AG09319 (cell line): ENCODE data around the gene WNT9B.

ENCODE experiments used
- DNase-seq: peaks from one replicate; pipeline ENCODE4 v3.0.0-alpha.2; 2010; ENCODE audit warnings: low read depth; ENCODE audit errors: extremely low read depth
- TF ChIP-seq, protein P1 (sequence below): IDR thresholded peaks from 2 replicates; pipeline ENCODE4 v1.5.1; 2011; ENCODE audit warnings: low read depth, mild to moderate bottlenecking, inconsistent platforms, low read length, moderate library complexity

The WNT9B gene

DNA sequence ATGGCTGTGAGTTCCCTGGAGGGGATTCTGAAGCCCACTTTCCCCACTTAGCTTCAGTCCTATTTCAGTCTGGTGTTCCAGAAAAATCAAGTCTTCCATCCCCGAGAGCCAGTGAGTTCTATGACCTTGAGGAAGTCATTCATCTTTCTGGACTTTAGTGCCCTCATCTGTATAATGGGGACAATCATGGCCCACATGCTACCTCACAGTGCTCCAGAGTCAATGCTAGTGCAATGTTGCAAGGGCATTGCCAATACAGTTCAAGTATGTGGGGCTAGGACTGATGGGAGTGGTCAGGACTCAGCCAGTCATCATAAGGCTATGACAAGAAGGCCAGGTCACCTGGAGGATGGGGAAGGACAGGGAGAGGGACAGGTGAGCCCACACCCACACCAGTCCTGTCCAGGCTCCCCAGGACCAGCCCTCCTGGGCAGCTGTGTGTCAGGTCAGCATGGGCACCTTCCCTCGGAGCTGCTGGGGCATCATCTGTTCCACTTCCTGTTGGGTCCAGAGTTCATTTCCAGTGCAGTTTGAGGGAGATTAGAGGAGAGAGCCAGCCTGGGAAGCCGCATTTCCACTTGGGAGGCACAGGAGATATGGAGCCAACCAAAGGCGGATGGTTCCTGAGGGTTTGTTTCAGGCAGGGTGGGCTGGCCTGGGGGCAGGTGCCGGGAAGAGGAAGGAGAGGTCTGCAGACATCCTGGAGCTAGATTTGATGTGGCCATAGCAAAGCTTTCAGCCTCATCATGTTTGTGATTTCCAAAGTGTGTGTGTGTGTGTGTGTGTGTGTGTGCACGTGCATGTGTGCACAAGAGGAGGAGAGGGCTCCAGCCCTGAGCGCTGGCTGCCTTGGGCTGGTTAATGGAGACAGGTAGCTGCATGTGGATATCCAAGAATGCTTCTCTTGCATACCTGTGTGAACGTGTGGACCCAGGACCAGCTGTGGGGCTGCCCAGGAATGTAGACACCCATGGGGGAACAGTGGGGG is 3.9 kb upstream of the WNT9B start:
- TF ChIP-seq, protein P1, sequence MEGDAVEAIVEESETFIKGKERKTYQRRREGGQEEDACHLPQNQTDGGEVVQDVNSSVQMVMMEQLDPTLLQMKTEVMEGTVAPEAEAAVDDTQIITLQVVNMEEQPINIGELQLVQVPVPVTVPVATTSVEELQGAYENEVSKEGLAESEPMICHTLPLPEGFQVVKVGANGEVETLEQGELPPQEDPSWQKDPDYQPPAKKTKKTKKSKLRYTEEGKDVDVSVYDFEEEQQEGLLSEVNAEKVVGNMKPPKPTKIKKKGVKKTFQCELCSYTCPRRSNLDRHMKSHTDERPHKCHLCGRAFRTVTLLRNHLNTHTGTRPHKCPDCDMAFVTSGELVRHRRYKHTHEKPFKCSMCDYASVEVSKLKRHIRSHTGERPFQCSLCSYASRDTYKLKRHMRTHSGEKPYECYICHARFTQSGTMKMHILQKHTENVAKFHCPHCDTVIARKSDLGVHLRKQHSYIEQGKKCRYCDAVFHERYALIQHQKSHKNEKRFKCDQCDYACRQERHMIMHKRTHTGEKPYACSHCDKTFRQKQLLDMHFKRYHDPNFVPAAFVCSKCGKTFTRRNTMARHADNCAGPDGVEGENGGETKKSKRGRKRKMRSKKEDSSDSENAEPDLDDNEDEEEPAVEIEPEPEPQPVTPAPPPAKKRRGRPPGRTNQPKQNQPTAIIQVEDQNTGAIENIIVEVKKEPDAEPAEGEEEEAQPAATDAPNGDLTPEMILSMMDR: no peak
- no peak for DNase-seq

DNA sequence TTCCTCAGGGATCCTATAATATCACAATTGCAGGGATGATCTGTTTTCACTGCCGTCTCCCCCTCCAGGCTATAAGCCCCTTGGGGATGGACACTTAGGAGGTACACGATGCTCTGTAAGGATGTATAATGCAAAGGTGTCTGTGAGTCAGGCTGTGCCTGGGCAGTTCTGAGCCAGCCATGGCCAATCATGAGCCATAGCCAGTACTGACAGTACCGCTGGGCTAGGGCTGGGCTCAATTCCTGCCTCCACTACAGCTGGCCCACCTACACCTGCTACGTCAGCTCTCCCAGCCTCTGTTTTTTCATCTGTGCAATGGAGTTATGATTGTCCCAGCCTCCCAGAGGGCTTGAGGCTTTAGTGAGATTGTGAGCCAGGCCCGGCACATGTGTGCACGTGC is 2.8 kb upstream of the WNT9B start:
- DNase-seq: no peak
- TF ChIP-seq, protein P1: no peak

DNA sequence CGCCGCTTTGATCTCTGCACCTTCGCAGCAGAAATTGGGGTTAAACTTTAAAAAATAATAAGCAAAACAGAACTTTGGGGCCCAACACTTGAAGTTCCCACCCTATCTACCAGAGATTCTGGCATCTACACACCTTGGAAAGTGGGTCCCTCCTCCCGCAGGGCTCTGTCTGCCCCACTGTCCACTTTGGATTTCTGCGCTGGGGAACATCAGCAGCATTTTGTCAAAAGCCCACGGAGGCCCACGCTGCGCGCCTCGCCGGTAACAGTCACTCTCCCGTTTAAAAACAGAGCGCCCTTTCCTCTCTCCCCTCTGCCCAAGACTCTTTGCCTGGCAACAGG is 725 bp upstream of the WNT9B start:
- DNase-seq: no peak
- TF ChIP-seq, protein P1: no peak

DNA sequence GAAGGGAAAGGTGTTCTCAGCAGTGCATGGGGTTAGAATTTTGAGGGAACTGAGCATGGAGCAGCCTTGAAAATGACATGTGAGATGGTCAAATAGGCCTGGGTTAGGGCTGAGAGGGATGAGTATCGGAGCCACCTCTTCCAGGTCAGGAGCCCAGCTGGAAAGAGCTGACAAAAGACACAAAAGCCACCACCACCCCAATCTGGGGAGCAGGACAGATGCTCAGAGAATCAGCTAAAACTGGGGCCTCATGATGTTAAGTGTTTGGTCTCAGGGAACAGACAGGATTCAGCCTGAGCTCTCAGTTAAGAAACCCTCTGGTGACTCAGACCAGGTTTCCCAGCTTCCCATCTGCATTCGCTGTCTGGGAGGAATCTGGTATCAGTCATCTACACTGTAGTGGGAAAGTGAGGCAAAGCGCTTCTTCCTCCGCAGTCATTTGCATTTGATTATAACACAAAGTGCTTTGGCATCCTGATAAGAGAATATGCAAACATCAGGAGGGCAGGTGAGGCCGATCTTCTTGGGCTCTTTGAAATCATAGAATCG is 2.6 kb downstream of the WNT9B start:
- TF ChIP-seq, protein P1: no peak
- no peak for DNase-seq

DNA sequence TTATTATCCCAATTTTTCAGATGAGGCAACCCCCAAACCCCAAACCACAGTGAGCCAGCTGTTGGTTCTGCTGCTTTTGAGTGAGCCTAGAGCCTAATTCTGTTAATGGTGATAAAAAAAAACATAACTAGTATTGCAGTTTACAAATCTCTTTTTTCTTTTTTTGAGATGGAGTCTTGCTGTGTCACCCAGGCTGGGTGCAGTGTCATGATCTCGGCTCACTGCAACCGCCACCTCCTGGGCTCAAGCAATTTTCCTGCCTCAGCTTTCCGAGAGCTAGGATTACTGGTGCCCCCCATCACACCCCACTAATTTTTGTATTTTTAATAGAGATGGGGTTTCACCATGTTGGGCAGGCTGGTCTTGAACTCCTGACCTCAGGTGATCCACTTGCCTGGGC is 3.1 kb downstream of the WNT9B start:
- TF ChIP-seq, protein P1: no peak
- no peak for DNase-seq

DNA sequence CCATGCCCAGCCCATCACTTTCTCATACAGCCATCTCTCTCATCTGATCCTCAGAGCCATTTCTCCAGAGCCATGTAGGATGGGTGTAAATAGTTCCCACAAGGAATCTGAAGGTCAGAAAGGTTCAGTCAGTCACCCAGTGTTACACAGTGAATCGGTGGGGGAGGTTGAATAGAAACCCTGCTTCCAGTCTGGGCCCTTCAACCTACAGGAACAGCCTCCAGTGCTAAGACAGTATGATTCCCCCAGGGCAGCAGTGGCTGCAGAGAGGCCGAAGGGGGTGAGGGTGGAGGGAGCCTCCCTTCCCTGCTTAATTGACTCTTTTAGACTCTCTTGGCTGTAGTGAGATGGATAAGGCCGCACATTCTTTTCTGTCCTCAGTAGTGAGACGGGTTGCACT is 3.6 kb downstream of the WNT9B start:
- no peak for DNase-seq
- TF ChIP-seq, protein P1: no peak

DNA sequence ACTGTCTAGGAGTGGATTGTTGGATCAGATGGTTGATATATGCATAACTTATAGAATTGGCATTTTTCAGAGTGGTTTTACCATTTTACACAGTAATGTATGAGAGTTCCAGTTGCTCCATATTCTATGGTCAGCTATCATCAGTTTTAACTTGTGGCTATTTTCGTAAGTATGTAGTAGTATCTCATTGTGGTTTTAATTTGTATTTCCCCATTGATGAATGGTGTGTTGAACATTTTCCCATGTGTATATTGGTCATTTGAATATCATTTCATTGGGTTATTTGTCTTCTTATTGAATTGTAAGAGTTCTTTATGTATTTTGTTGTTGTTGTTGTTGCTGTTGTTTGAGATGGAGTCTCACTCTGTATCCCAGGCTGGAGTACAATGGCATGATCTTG is 6.2 kb downstream of the WNT9B start:
- no peak for DNase-seq
- TF ChIP-seq, protein P1: no peak
